Activated CD4-positive, alpha-beta memory T cell treated with anti-CD3 and anti-CD28 coated beads for 36 hours (primary cell): ENCODE data around the gene PANK2. TPM values are rescaled to one million over a fixed set of nuclear protein-coding genes. Genes with fewer than 3 reads are reported as not detected.
A peak's percentile ranks its signal among the peaks of the same experiment; 100 is the strongest.
"Not testable (repeated sequence)": the region's sequence is repeated elsewhere in the genome, so short reads cannot be mapped to it uniquely, and the experiment has no call there.

Source experiments
- CTCF ChIA-PET: fragments of 350-600 bp; sonication (Branson Sonifier 250); formaldehyde crosslinking; loops from one replicate; lab custom pipeline; 2021; ENCODE audit warnings: antibody characterized with exemption, inconsistent platforms; lab: Charles Lee
- POLR2A ChIA-PET: fragments of 350-600 bp; sonication (Branson Sonifier 250); formaldehyde crosslinking; loops from one replicate; lab custom pipeline; 2021; ENCODE audit warnings: antibody characterized with exemption; lab: Charles Lee
- DNase-seq: peaks from one replicate; pipeline ENCODE4 v3.0.0-alpha.2; 2020
- H3K27ac Mint-ChIP-seq: one replicate; pipeline ENCODE4 v1.8.0; 2021; ENCODE audit warnings: mixed read lengths
- H3K27me3 Mint-ChIP-seq: one replicate; pipeline ENCODE4 v1.8.0; 2021; ENCODE audit warnings: mixed read lengths
- H3K36me3 Mint-ChIP-seq: one replicate; pipeline ENCODE4 v1.8.0; 2021; ENCODE audit warnings: mixed read lengths
- H3K4me1 Mint-ChIP-seq: one replicate; pipeline ENCODE4 v1.8.0; 2021; ENCODE audit warnings: low read depth, mixed read lengths
- H3K4me3 Mint-ChIP-seq: one replicate; pipeline ENCODE4 v1.8.0; 2021; ENCODE audit warnings: mild to moderate bottlenecking, mixed read lengths
- H3K9me3 Mint-ChIP-seq: one replicate; pipeline ENCODE4 v1.8.0; 2021; ENCODE audit warnings: mixed read lengths
- intact Hi-C: fragments of 100-400 bp; cut with micrococcal nuclease; formaldehyde crosslinking; loops from one replicate; pipeline ENCODE4 v1.15.1; 2023
- total RNA-seq, 2 experiments: library from RNA; stranded (reverse); gene quantifications; one replicate each; pipeline ENCODE4 v1.2.3, GENCODE V29; 2021

The PANK2 gene
- total RNA-seq, 2 experiments from 2014 or later = 49.3 to 52.5 TPM

DNA sequence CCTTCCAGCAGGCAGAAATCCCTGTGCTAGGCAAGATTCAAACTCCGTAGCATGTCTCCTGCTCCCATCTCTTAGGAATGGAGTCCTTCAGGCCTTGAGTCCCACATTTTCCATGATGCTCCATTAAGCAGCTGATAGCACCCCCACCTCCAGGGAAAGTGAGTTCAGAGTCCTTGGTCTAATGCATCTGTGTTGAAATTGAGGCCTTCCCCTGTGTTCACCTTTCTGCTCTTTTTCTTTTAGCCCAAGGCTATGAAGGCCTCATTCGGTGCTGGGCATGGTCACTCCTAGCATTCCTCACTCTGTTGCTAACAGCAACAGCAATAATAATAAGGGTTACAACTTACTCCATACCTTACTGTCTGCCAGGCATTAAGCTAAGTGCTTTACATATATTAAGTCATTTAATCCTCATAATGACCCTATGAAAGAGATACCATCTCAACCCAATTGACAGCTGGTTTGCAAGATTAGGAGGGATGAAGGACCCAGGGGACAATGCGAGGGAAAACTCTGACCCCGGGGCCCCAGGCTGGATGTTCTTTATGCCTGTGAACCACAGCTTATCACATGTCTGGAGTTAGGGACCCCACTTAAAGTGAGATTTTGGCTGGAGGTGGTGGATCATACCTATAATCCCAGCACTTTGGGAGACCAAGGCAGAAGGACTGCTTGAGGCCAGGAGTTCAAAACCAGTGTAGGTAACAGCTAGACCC lies 17.5 kb upstream of the PANK2 start:
- Mint-ChIP-seq H3K4me1 (peaks cover 2% of the 10 kb centered on the region), H3K9me3 (no peaks in the 10 kb centered on the region), H3K4me3 (no peak overlapping the region), H3K27me3 (no peaks in the 10 kb centered on the region), H3K36me3 (peaks cover 28% of the 10 kb centered on the region), H3K27ac (no peak overlapping the region)
- POLR2A ChIA-PET = interaction anchor here (0.5 kb wide), 1 partner anchor 8 kb away, joined by 3 read pairs; no protein-coding TSS in a partner anchor
- intact Hi-C loops = no loop called here
- no peak for DNase-seq
- CTCF ChIA-PET = interaction anchor here (1.2 kb wide), 1 partner anchor 17 kb away, joined by 6 read pairs; no protein-coding TSS in a partner anchor

DNA sequence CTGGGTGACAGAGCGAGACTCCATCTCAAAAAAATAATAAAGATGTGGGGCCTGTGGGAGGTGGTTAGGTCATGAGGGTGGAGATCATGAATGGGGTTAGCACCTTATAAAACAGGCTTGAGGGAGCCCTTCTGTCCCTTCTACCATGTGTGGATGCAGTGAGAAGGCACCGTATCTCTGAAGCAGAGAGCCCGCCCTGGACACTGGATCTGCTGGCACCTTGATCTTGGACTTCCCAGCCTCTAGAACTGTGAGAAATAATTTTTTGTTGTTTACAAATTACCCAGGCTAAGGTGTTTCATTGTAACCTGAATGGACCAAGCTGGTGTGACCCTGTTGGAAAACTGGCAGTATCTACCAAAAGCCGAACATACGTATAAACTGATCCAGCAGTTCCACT lies 15.7 kb upstream of the PANK2 start:
- intact Hi-C loops = no loop called here
- no peaks in the 10 kb centered on the region for H3K9me3 Mint-ChIP-seq
- H3K36me3 Mint-ChIP-seq = peaks cover 28% of the 10 kb centered on the region
- POLR2A ChIA-PET = no interaction called here
- CTCF ChIA-PET = no interaction called here
- peaks cover 4% of the 10 kb centered on the region for H3K4me1 Mint-ChIP-seq
- H3K4me3 Mint-ChIP-seq = no peak overlapping the region
- H3K27me3 Mint-ChIP-seq = no peaks in the 10 kb centered on the region
- no peak overlapping the region for H3K27ac Mint-ChIP-seq
- no peak for DNase-seq

GRCh38 chr20:3874194-3874844 lies 14.9 kb upstream of the PANK2 start:
- H3K4me1 Mint-ChIP-seq = peaks cover 4% of the 10 kb centered on the region
- peaks cover 28% of the 10 kb centered on the region for H3K36me3 Mint-ChIP-seq
- no peaks in the 10 kb centered on the region for H3K9me3 Mint-ChIP-seq
- ChIA-PET CTCF (interaction anchor here (1.0 kb wide), 1 partner anchor 19 kb away, joined by 3 read pairs; no protein-coding TSS in a partner anchor), POLR2A (no interaction called here)
- H3K27ac Mint-ChIP-seq = no peak overlapping the region
- no peaks in the 10 kb centered on the region for H3K27me3 Mint-ChIP-seq
- no peak for DNase-seq
- intact Hi-C loops = no loop called here
- no peak overlapping the region for H3K4me3 Mint-ChIP-seq

- intact Hi-C loops = no loop called here
- ChIA-PET CTCF (interaction anchor here (1.0 to 1.6 kb wide), 2 partner anchors 20 to 209 kb away, joined by 3 to 5 read pairs; no protein-coding TSS in a partner anchor), POLR2A (interaction anchor here (0.6 kb wide), 1 partner anchor 20 kb away, joined by 3 read pairs; no protein-coding TSS in a partner anchor)
- DNase-seq = no peak
- peaks cover 4% of the 10 kb centered on the region for H3K4me1 Mint-ChIP-seq
- H3K36me3 Mint-ChIP-seq = peaks cover 28% of the 10 kb centered on the region
- H3K27me3 Mint-ChIP-seq = no peaks in the 10 kb centered on the region
- H3K27ac Mint-ChIP-seq = no peak overlapping the region
- H3K4me3 Mint-ChIP-seq = no peak overlapping the region
- H3K9me3 Mint-ChIP-seq = no peaks in the 10 kb centered on the region
Observed at GRCh38 chr20:3875378-3875974, 13.7 kb upstream of the PANK2 start.

DNA sequence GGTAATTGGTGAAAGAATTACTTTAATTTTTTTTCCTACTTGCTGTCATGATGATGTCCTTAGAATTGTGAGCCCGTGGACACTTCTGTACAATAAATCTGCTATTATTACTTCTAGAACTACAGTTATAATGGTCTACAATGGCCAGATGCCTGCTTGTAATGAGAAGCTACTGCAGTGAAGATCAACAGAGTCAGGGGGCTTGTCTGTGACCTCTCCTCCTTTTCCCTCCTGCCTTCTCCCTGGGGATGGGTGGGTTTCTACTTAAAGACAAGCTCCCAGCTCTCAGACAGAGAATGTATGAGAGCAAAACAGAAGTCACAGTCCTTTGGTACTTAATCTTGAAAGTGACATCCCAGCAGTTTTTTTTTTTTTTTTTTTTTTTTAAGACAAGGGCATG lies 13.2 kb upstream of the PANK2 start:
- DNase-seq = no peak
- Mint-ChIP-seq H3K9me3 (no peaks in the 10 kb centered on the region), H3K4me3 (no peak overlapping the region), H3K4me1 (peaks cover 4% of the 10 kb centered on the region), H3K27me3 (no peaks in the 10 kb centered on the region), H3K36me3 (peaks cover 23% of the 10 kb centered on the region), H3K27ac (no peak overlapping the region)
- intact Hi-C loops = no loop called here
- CTCF ChIA-PET = interaction anchor here (0.6 to 1.6 kb wide), 2 partner anchors 59 to 209 kb away, joined by 3 to 5 read pairs; no protein-coding TSS in a partner anchor
- POLR2A ChIA-PET = no interaction called here

GRCh38 chr20:3876676-3877075 lies 12.5 kb upstream of the PANK2 start:
- DNase-seq = no peak
- ChIA-PET POLR2A (interaction anchor here (1.7 kb wide), 1 partner anchor 11 kb away, joined by 6 read pairs; no protein-coding TSS in a partner anchor), CTCF (interaction anchor here (0.6 to 1.6 kb wide), 2 partner anchors 58 to 208 kb away, joined by 3 to 5 read pairs; no protein-coding TSS in a partner anchor)
- Mint-ChIP-seq H3K4me3 (no peak overlapping the region), H3K27me3 (no peaks in the 10 kb centered on the region), H3K36me3 (peaks cover 19% of the 10 kb centered on the region), H3K9me3 (no peaks in the 10 kb centered on the region), H3K4me1 (peaks cover 4% of the 10 kb centered on the region), H3K27ac (no peak overlapping the region)
- intact Hi-C loops = no loop called here

DNA sequence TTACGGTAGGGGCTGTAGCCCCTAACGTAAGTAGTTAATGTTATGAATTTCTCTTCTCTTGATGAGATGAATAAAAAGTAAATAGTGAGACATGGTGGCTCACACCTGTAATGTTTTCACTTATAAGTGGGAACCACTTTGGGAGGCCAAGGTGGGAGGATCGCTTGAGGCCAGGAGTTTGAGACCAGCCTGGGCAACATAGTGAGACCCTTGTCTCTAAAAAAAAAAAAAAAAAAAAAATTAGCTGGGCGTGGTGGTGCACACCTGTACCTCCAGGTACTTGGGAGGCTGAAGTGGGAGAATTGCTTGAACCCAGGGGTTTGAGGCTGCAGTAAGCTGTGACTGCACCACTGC lies 10.3 kb upstream of the PANK2 start:
- H3K9me3 Mint-ChIP-seq, H3K36me3 Mint-ChIP-seq, DNase-seq, H3K27me3 Mint-ChIP-seq, POLR2A ChIA-PET, intact Hi-C loops, H3K4me1 Mint-ChIP-seq, H3K27ac Mint-ChIP-seq, H3K4me3 Mint-ChIP-seq: not testable (repeated sequence)
- CTCF ChIA-PET = interaction anchor here (0.7 kb wide), 1 partner anchor 28 kb away, joined by 3 read pairs; no protein-coding TSS in a partner anchor

DNA sequence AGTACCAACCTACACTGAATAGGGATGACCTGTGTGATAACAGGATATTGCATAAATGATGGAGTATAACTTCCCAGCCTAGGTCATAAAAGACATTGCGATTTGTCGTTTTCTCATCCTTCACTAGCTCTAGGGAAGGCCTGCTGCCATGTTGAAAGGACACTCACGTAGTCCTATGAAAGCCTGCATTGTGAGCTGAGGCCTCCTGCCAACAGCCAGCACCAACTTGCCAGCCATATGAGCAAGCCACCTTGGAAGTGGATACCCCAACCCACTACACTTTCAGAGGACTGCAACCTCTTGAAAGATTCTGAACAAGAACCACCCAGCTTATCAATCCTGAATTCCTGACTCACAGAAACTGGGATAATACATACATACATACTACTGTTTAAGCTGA lies 3.5 kb upstream of the PANK2 start:
- intact Hi-C loops = loop anchor here (5.0 kb wide), 2 partner anchors 88 to 197 kb away; partner anchors contain the start of gene CDC25B
- no peaks in the 10 kb centered on the region for H3K27me3 Mint-ChIP-seq
- CTCF ChIA-PET = interaction anchor here (1.1 kb wide), 1 partner anchor 199 kb away, joined by 6 read pairs; no protein-coding TSS in a partner anchor
- no peak for DNase-seq
- peaks cover 16% of the 10 kb centered on the region for H3K36me3 Mint-ChIP-seq
- no peak overlapping the region for H3K4me3 Mint-ChIP-seq
- no peaks in the 10 kb centered on the region for H3K9me3 Mint-ChIP-seq
- H3K27ac Mint-ChIP-seq = no peak overlapping the region
- H3K4me1 Mint-ChIP-seq = peaks cover 14% of the 10 kb centered on the region
- POLR2A ChIA-PET = no interaction called here

DNA sequence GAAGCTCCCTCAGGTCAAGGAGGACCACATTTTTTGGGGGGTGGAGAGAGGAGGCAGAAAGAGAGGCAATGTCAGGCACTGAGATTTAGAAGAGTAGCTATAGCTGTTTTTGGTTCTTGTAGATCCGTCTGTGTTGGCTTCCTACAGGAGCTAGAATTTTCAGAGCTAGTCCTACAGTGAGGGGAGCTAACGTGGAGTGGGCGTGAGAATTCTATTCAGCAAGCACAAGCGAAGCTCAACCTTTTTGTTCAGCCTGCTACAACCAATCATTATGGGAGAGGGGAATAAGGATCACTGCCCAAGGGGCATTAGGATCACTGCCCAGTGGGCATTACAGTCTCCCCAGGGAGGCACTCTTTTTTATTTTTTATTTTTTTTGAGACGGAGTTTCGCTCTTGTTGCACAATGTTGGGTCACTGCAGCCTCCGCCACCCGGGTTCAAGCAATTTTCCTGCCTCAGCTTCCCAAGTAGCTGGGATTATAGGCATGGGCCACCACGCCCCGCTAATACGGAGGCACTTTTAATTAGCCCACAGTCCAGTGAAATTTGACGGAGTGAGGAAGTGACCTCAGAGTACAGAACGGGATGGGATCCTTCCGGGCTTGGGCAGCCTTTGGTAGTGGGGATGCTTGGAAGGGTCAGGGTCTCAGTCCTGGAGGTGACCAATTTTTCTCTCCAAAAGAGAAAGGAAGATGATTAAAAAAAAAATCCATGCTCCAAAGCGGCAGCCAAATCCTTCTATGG lies 1.1 kb upstream of the PANK2 start:
- no peak for DNase-seq
- CTCF ChIA-PET = interaction anchor here (0.6 to 1.8 kb wide), 7 partner anchors 10 to 197 kb away, joined by 3 to 8 read pairs (median 3); no protein-coding TSS in a partner anchor
- intact Hi-C loops = loop anchor here (2.0 to 5.0 kb wide), 3 partner anchors 91 to 194 kb away; partner anchors contain the start of genes CDC25B and RNF24
- Mint-ChIP-seq H3K9me3 (no peaks in the 10 kb centered on the region), H3K4me3 (peak overlapping the region; percentile 91), H3K27me3 (no peaks in the 10 kb centered on the region), H3K4me1 (peaks cover 33% of the 10 kb centered on the region), H3K36me3 (peaks cover 34% of the 10 kb centered on the region), H3K27ac (peak overlapping the region; percentile 92)
- POLR2A ChIA-PET = interaction anchor here (0.6 to 1.4 kb wide), 5 partner anchors 10 to 102 kb away, joined by 3 to 6 read pairs (median 4); partner anchors contain the start of gene CDC25B

- DNase-seq = peak; percentile 65
- no peaks in the 10 kb centered on the region for H3K27me3 Mint-ChIP-seq
- ChIA-PET POLR2A (interaction anchor here (0.7 to 0.9 kb wide), 2 partner anchors 17 to 103 kb away, joined by 3 read pairs; partner anchors contain the start of gene CENPB), CTCF (interaction anchor here (1.1 to 2.7 kb wide), 3 partner anchors 34 to 196 kb away, joined by 3 to 10 read pairs (median 4); no protein-coding TSS in a partner anchor)
- peaks cover 40% of the 10 kb centered on the region for H3K36me3 Mint-ChIP-seq
- intact Hi-C loops = loop anchor here (1.0 to 5.0 kb wide), 5 partner anchors 11 to 193 kb away; partner anchors contain the start of genes CDC25B and RNF24
- peak overlapping the region; percentile 97 for H3K27ac Mint-ChIP-seq
- peak overlapping the region; percentile 92 for H3K4me3 Mint-ChIP-seq
- peaks cover 43% of the 10 kb centered on the region for H3K4me1 Mint-ChIP-seq
- no peaks in the 10 kb centered on the region for H3K9me3 Mint-ChIP-seq
Observed at GRCh38 chr20:3889489-3890397, 556 bp downstream of the PANK2 start.
